Kidney (tissue), 14 donors: Measurements from ENCODE around the gene TMEM253. TPM values are rescaled to one million over a fixed set of nuclear protein-coding genes. Genes with fewer than 3 reads are reported as not detected.

ENCODE experiments used
- DNase-seq, 5 donors: peaks; one replicate each; pipeline ENCODE4 v3.0.0-alpha.2; 2013 to 2020
- FAIRE-seq: peaks from 2 replicates; lab custom pipeline; 2012; peaks lifted over from hg19 to GRCh38; lab: Jason Lieb, UNC
- H3K27ac ChIP-seq, 2 donors: one replicate each; pipeline ENCODE4 v1.7.0; 2013; ENCODE audit warnings: low read depth in 2 of 2, low read length in 2 of 2, inconsistent platforms in 1 of 2
- H3K27me3 ChIP-seq: one replicate; pipeline ENCODE4 v1.7.1; 2013; ENCODE audit warnings: low read length, inconsistent platforms; ENCODE audit not compliant: control insufficient read depth, insufficient read depth
- H3K36me3 ChIP-seq, 3 donors: one replicate each; pipeline versions ENCODE4 v1.7.0 to v1.7.1; 2013; ENCODE audit warnings: low read length in 3 of 3, control low read depth in 1 of 3, inconsistent platforms in 1 of 3; ENCODE audit not compliant: insufficient read depth in 3 of 3, control insufficient read depth in 2 of 3
- H3K4me1 ChIP-seq, 3 donors: one replicate each; pipeline versions ENCODE4 v1.7.0 to v1.7.1; 2013; ENCODE audit warnings: low read length in 3 of 3, inconsistent platforms in 1 of 3, low read depth in 1 of 3; ENCODE audit not compliant: control insufficient read depth in 2 of 3, insufficient read depth in 2 of 3
- H3K4me3 ChIP-seq, 3 donors: one replicate each; pipeline versions ENCODE4 v1.7.0 to v1.8.1; 2013; ENCODE audit warnings: low read length in 3 of 3, control low read depth in 1 of 3, inconsistent platforms in 1 of 3
- H3K9ac ChIP-seq, 3 donors: one replicate each; pipeline versions ENCODE4 v1.7.0 to v1.7.1; 2013; ENCODE audit warnings: low read length in 3 of 3, control low read depth in 1 of 3, inconsistent platforms in 1 of 3
- H3K9me3 ChIP-seq, 3 donors: one replicate each; pipeline versions ENCODE4 v1.7.0 to v1.7.1; 2013; ENCODE audit warnings: low read length in 3 of 3, control low read depth in 1 of 3, inconsistent platforms in 1 of 3; ENCODE audit not compliant: control insufficient read depth in 2 of 3, insufficient read depth in 1 of 3
- intact Hi-C: fragments of 100-400 bp; cut with DNase I; formaldehyde crosslinking; loops from one replicate; pipeline ENCODE4 v1.11.1; 2022
- polyA plus RNA-seq: library from polyadenylated mRNA; stranded (reverse); fragments of 350-450 nt; fragmentation: Illumina TruSeq; extraction: RNeasy Lipid Tissue Mini Kit (QIAGEN cat#74804); gene quantifications from one replicate; pipeline ENCODE4 v1.2.3, GENCODE V29; 2014; ENCODE audit warnings: low read depth, low replicate concordance; ENCODE audit not compliant: insufficient read depth
- total RNA-seq: library from RNA; stranded (reverse); fragmentation: NEBNext Ultra II Directional; extraction: Animal tissue kit (Norgen Biotek cat#: 25700); gene quantifications from one replicate; pipeline ENCODE4 v1.2.1, GENCODE V29; 2021
- TF ChIP-seq, protein P1 (sequence below): IDR thresholded peaks from 3 replicates; pipeline ENCODE4 v1.5.1; 2012; ENCODE audit warnings: mild to moderate bottlenecking, moderate library complexity, borderline replicate concordance; ENCODE audit not compliant: insufficient read depth; ENCODE audit errors: extremely low read depth
- donor health status: control.
- donor health status: control.
- donor health status: control.
- donor health status: control.
- donor health status: control.
- donor health status: DM: yes; HTN: yes; CAD: no.
- donor health status: Normal renal cell carcinoma (clear cell type).

Gene TMEM253
- total and polyA plus RNA-seq, 2 donors from 2014 or later = 0.41 to 0.43 TPM

DNA sequence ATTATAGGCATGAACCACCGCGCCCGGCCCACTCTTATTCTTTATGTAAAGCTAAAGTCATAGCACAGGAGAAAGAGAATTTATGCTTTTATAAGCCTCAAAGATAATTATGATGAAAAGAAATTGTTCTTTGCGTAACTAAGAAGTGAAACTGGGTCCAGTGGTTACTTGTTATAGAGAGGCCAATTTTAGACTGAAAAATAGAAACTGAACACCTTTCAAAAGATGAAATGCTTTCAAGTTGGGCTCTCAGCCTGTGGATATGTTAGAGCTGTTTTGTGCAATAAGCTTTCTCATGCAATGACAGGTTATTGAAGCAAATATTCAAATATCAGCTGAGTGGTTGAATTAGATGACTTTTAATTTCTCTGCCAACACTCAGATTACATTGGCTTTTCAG lies 7.9 kb downstream of the TMEM253 start:
- intact Hi-C loops = no loop called here
- no peak overlapping the region for H3K27ac ChIP-seq
- DNase-seq (no peak), FAIRE-seq (no peak)
- no peak overlapping the region for H3K9ac ChIP-seq
- peaks cover 6 to 22% (median 22%) of the 10 kb centered on the region in 3 donors for H3K4me1 ChIP-seq
- TF ChIP-seq, protein P1, sequence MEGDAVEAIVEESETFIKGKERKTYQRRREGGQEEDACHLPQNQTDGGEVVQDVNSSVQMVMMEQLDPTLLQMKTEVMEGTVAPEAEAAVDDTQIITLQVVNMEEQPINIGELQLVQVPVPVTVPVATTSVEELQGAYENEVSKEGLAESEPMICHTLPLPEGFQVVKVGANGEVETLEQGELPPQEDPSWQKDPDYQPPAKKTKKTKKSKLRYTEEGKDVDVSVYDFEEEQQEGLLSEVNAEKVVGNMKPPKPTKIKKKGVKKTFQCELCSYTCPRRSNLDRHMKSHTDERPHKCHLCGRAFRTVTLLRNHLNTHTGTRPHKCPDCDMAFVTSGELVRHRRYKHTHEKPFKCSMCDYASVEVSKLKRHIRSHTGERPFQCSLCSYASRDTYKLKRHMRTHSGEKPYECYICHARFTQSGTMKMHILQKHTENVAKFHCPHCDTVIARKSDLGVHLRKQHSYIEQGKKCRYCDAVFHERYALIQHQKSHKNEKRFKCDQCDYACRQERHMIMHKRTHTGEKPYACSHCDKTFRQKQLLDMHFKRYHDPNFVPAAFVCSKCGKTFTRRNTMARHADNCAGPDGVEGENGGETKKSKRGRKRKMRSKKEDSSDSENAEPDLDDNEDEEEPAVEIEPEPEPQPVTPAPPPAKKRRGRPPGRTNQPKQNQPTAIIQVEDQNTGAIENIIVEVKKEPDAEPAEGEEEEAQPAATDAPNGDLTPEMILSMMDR = no peak
- H3K36me3 ChIP-seq = no peaks in the 10 kb centered on the region
- H3K9me3 ChIP-seq = no peaks in the 10 kb centered on the region
- no peaks in the 10 kb centered on the region for H3K27me3 ChIP-seq
- no peak overlapping the region for H3K4me3 ChIP-seq

DNA sequence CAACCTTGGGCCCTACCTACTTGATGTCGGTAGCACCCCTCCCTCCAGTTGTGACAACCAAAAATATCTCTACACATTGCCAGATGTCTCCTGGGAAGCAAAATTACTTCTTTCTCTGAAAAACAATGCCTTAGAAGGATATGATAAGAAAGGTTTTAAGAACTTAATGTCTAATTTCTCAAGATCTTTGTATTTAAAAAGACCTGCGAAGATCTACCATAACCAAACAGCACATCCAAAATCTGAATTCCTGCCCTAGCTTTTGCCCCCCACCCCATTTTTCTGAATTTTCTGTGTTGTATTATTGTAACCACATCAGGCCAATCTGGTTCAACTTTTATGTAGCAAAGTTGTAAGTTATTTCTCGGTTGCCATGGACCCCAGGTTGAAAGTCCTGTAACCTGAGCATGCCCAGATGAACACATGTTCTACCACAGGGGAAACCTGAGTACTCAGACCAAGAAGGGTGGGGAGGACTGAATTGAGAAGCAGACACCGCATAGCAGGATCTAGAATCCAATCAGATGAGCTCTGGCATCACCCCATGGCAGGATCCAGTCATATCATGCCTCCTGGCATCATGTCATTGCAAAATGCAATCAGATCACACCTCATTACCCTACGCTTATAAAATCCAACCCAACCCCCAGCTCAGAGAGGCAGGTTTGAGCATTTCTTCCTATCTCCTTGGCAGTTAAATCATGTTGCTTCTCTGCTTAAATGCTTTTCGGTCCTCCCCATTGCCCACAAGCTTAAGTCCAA lies 8.7 kb downstream of the TMEM253 start:
- no peak overlapping the region for H3K4me3 ChIP-seq
- no peak overlapping the region for H3K27ac ChIP-seq
- FAIRE-seq (no peak), DNase-seq (peak in 4 of 5 donors; percentile 68 to 91 (median 84))
- peaks cover 6 to 22% (median 19%) of the 10 kb centered on the region in 3 donors for H3K4me1 ChIP-seq
- no peaks in the 10 kb centered on the region for H3K9me3 ChIP-seq
- TF ChIP-seq, protein P1 = no peak
- H3K9ac ChIP-seq = no peak overlapping the region
- intact Hi-C loops = no loop called here
- no peaks in the 10 kb centered on the region for H3K27me3 ChIP-seq
- H3K36me3 ChIP-seq = no peaks in the 10 kb centered on the region

DNA sequence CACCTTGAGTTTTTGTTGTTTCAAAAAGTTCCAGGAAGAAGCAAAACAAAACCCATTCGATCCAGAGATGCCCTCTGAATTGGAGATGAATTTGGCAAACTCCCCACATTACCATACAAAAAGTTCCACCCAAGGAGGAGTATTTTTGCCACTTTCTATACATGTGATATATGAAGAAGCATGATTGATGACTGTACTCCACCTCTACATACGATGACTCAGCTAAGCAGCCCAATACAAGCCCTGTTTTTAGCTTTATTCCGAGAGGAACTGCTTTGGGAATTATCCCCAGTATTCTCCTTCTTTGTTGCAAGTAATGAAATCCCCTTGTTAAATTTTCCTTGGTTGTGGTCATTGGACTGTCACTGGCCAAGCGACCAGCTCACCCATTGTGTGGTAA lies 11.4 kb downstream of the TMEM253 start:
- FAIRE-seq (no peak), DNase-seq (no peak)
- H3K4me3 ChIP-seq = no peak overlapping the region
- no peak overlapping the region for H3K9ac ChIP-seq
- intact Hi-C loops = no loop called here
- H3K27ac ChIP-seq = no peak overlapping the region
- no peaks in the 10 kb centered on the region for H3K36me3 ChIP-seq
- peaks cover 0 to 2% (median 0%) of the 10 kb centered on the region in 3 donors for H3K4me1 ChIP-seq
- no peaks in the 10 kb centered on the region for H3K27me3 ChIP-seq
- TF ChIP-seq, protein P1 = no peak
- no peaks in the 10 kb centered on the region for H3K9me3 ChIP-seq
